Renal cortical epithelial cell (primary cell): ENCODE measurements around the gene MRPL2. TPM values are rescaled to one million over a fixed set of nuclear protein-coding genes. Genes with fewer than 3 reads are reported as not detected.
"Not testable (repeated sequence)": the region's sequence is repeated elsewhere in the genome, so short reads cannot be mapped to it uniquely, and the experiment has no call there.

ENCODE experiments used
- DNase-seq: peaks from one replicate; pipeline ENCODE4 v3.0.0-alpha.2; 2011; ENCODE audit warnings: low read depth
- total RNA-seq: library from RNA; depleted of rRNA; stranded (reverse); fragments of >200 nt; gene quantifications from 2 replicates; pipeline ENCODE4 v1.2.3, GENCODE V29; 2014

Gene MRPL2
- total RNA-seq, 1 donor from 2014 or later: 17.9 TPM

- DNase-seq: peak; percentile 87
Observed at GRCh38 chr6:43053545-43054205, 5.6 kb downstream of the MRPL2 start, which contains the start of gene CUL7. CUL7 (minus strand) TSS chr6:43053851; CDS start chr6:43052788, 1,063 bp downstream.

- no peak for DNase-seq
Observed at GRCh38 chr6:43052842-43053544, 6.2 kb downstream of the MRPL2 start.

- DNase-seq: no peak
Observed at GRCh38 chr6:43052225-43052841, 6.9 kb downstream of the MRPL2 start.

- DNase-seq: no peak
Observed at GRCh38 chr6:43050981-43051380, 8.3 kb downstream of the MRPL2 start.

GRCh38 chr6:43047998-43048397, 11.2 kb downstream of the MRPL2 start:
- DNase-seq: no peak

GRCh38 chr6:43045371-43045930, 13.8 kb downstream of the MRPL2 start:
- no peak for DNase-seq

- no peak for DNase-seq
Observed at GRCh38 chr6:43043310-43043709, 15.9 kb downstream of the MRPL2 start.

GRCh38 chr6:43041475-43041874, 17.8 kb downstream of the MRPL2 start:
- DNase-seq: not testable (repeated sequence)

GRCh38 chr6:43040542-43041257, 18.5 kb downstream of the MRPL2 start:
- no peak for DNase-seq

- DNase-seq: no peak
Observed at GRCh38 chr6:43038727-43039126, 20.5 kb downstream of the MRPL2 start.

GRCh38 chr6:43037706-43038105, 21.5 kb downstream of the MRPL2 start:
- no peak for DNase-seq

- no peak for DNase-seq
Observed at GRCh38 chr6:43037197-43037596, 22.0 kb downstream of the MRPL2 start.

GRCh38 chr6:43036712-43037111, 22.5 kb downstream of the MRPL2 start:
- no peak for DNase-seq

- no peak for DNase-seq
Observed at GRCh38 chr6:43035495-43036194, 23.6 kb downstream of the MRPL2 start.

- no peak for DNase-seq
Observed at GRCh38 chr6:43034190-43034525, 25.1 kb downstream of the MRPL2 start.

GRCh38 chr6:43033496-43034189, 25.6 kb downstream of the MRPL2 start:
- no peak for DNase-seq

- DNase-seq: no peak
Observed at GRCh38 chr6:43032326-43032725, 26.9 kb downstream of the MRPL2 start.

GRCh38 chr6:43029120-43029519, 30.1 kb downstream of the MRPL2 start:
- no peak for DNase-seq

- no peak for DNase-seq
Observed at GRCh38 chr6:43026365-43026764, 32.9 kb downstream of the MRPL2 start.

GRCh38 chr6:43024436-43024835, 34.8 kb downstream of the MRPL2 start:
- no peak for DNase-seq
